ENCODE measurements around the gene CYP3A7.
"Not testable (repeated sequence)": the region's sequence is repeated elsewhere in the genome, so short reads cannot be mapped to it uniquely, and the experiment has no call there.

The CYP3A7 gene

DNA sequence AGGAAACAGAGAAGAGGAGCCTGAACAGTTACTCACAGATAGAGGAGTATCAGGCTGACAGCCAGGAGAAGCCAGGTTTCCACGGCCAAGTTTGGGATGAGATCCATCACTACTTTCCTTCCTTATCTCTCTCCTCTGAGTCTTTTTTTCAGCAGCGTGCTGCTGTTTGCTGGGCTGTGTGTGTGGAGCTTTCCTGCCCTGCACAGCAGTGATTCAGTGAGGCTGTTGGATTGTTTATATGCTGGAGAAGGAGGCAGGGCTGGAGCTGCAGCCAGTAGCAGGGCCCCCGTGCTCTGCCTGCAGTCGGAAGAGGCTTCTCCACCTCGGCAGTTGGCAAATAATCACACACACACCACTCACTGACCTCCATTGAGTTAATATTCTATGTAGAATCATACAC is at the start of gene CYP3A7:
Gene CYP3A7, minus strand, starts transcription at position 210 of the 400 bp plus-strand sequence. Its CDS starts 103 bp downstream, at position 107.
- DNase-seq (ENCODE audit: low read depth), result no peak

DNA sequence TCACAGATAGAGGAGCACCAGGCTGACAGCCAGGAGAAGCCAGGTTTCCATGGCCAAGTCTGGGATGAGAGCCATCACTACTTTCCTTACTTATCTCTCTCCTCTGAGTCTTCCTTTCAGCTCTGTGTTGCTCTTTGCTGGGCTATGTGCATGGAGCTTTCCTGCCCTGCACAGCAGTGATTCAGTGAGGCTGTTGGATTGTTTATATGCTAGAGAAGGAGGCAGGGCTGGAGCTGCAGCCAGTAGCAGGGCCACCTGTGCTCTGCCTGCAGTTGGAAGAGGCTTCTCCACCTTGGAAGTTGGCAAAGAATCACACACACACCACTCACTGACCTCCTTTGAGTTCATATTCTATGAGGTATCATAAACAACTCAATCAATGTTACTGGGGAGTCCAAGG is 49.0 kb upstream of the CYP3A7 start, which contains the start of gene CYP3A4:
Gene CYP3A4, minus strand, starts transcription at position 178 of the 400 bp plus-strand sequence. Its CDS starts 103 bp downstream, at position 75.
- DNase-seq (ENCODE audit: low read depth), result no peak

DNA sequence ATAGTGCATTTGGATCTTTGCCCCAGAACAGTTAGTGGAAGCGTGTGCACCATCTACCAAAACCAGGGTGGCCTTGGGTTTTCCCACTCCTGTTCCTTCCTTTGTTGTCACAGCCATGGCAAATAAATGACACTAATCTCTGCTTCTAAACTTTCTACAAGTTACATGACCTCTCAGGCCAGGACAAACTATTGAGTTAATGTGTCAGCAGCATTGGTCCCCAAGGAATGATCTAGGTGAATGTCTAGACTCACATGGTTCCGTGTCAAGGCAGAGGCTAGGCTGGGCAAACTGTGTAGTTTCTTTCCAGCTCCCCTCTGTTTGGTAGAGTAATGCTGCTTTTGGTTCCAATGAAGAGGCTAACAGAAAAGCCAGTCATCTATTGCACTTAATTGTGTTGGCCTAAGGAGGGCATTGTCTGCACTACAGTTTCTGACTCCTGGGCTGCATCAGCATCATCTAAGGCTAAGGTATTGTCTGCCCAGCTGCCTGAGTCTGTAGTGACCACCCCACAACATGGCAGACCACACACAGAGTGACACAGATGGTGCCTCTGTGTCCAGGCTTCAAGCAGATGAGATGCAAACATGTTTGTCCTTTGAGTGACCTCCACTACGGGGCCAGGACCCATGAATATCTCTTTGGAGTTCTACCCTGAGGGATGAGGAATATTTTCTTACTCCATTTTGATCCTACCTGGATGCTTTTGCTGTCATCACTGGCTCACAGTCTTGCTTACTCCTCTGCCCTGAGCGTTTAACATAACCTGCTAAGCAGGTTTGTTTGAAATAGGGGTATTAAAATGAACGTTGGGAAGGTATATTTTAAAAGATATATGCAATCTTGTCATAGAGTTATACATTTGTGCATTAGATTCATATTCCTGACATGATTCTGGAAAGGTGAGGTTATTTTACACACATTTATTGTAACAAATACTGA is 47.3 kb upstream of the CYP3A7 start:
- no peak for DNase-seq (ENCODE audit: low read depth)

DNA sequence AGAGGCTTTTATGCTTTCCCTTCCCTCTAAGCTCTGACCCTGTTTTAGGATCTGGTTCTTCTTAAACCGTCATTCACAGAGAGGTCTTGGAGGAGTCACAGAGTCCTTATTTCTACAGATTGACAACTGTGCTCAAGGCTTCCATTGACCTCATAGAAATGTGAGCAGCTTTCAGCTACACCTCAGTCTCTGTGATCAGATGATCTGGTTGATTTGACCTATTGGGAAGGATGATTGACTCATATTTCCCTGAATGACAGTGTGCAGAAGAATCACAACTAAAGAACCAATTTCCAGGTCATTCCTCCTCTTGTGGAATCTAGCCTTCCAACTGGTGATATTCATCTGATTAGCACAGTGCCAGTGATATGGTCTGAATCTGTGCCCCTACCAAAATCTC is 45.6 kb upstream of the CYP3A7 start:
- no peak for DNase-seq (ENCODE audit: low read depth)

DNA sequence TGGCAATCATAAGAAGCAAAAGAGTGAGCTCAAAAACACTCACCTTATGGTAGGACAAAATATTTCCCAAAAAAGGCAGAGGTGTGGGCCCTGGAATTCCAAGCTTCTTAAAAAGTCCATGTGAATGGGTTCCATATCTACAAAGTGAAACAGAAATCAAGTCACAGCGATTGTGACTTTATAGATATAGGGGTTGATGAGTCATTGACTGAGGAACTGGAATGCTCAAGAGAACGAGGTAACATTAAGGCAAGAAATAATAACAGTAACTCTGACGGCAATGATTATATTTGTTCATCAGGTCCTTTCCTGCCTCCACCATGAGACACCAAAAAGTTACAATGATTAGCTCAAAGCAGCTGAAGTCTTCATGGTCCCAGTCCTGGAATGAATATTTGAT is 45.0 kb upstream of the CYP3A7 start:
- DNase-seq (ENCODE audit: low read depth), result no peak

DNA sequence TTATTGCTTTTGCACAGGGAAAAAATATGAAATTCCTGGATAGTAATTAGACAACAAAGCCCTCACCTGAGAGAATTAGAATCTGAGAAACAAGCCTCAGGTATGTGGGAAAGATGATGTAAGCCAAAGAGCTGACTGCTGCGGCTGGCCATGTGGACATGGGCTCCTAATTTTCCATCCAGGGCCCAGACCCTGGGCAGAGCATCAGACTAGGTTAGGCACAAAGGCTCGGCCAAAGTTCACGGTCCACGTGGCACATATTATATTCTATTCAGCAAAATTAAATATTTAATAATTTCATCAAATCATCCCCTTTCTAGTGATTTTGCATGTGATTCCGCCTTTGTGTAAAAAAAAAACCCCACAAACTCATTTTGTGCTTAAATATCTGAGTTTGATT is 43.9 kb upstream of the CYP3A7 start:
- DNase-seq (ENCODE audit: low read depth), result no peak

GRCh38 chr7:99773395-99773794 is 38.4 kb upstream of the CYP3A7 start:
- DNase-seq (ENCODE audit: low read depth), result not testable (repeated sequence)

DNA sequence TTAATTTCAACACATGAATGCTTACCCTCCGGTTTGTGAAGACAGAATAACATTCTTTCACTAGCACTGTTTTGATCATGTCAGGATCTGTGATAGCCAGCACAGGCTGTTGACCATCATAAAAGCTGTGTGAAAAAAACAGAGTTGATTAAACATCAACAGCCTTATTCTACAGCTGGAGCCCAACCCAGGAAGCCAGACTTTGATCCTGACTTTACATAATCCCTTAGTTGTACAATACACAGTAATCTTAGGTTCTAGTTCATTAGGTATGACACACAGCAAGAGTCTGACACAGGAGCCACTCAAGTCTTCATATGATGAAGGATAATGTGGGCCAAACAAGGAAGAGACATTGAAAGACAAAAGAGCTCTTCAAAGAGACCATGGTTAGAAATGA is 37.6 kb upstream of the CYP3A7 start:
- no peak for DNase-seq (ENCODE audit: low read depth)

- DNase-seq (ENCODE audit: low read depth), result not testable (repeated sequence)
Observed at GRCh38 chr7:99769494-99769893, 34.5 kb upstream of the CYP3A7 start.

DNA sequence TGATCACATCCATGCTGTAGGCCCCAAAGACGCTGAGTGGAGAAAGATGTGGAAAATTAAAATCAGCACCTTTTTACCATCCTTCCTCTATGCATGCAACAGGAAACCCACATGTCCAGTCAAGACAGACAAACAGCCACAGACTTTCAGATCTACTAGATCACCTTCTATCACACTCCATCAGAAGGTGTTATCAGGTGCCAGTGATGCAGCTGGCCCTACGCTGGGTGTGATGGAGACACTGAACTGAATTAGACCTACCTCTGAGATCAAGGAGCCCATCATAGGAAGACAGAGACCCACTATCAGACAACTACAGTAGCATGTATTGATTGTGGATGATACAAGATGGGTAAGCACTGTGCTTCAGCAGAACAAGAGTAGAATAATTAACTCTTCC is 33.5 kb upstream of the CYP3A7 start:
- DNase-seq (ENCODE audit: low read depth), result no peak

DNA sequence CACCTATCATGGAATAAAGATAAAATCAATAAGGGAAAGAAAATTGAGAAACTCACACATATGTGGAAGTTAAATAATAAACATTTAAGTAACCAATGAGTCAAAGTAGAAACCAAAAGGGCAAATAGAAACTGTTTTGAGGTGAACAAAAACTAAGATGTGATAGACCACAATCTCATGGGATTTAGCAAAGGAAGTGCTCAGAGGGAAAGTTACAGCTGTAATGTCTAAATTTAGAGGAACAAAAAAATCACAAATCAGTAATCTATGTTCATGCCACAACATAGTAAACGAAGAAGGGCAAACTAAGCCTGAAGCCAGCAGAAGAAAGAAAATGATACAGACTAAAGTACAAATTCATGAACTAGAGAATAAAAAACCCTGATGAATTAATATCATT is 32.7 kb upstream of the CYP3A7 start:
- no peak for DNase-seq (ENCODE audit: low read depth)

- no peak for DNase-seq (ENCODE audit: low read depth)
Observed at GRCh38 chr7:99766484-99767099, 31.6 kb upstream of the CYP3A7 start.

DNA sequence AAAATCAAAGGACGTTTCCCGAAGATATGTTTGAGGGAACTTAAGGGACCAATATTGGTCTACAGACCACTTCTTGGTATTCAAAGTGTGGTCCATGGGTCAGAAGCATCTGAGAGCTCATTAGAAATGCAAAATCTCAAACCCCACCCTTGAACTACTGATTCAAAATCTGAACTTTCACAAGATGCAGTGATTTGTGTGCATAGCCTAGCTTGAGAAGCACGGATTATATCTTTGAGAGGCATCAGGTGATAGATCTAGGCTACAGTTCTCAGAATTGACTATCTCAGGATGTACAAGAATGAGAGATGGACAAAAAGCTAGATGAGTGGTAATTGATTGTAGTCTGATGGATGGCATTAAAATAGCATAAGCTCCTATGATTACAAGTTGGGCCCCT is 29.5 kb upstream of the CYP3A7 start:
- DNase-seq (ENCODE audit: low read depth), result no peak

- DNase-seq (ENCODE audit: low read depth), result no peak
Observed at GRCh38 chr7:99762680-99763327, 27.8 kb upstream of the CYP3A7 start.

GRCh38 chr7:99755085-99755484 is 20.1 kb upstream of the CYP3A7 start:
- no peak for DNase-seq (ENCODE audit: low read depth)

- no peak for DNase-seq (ENCODE audit: low read depth)
Observed at GRCh38 chr7:99752356-99752755, 17.4 kb upstream of the CYP3A7 start.

DNA sequence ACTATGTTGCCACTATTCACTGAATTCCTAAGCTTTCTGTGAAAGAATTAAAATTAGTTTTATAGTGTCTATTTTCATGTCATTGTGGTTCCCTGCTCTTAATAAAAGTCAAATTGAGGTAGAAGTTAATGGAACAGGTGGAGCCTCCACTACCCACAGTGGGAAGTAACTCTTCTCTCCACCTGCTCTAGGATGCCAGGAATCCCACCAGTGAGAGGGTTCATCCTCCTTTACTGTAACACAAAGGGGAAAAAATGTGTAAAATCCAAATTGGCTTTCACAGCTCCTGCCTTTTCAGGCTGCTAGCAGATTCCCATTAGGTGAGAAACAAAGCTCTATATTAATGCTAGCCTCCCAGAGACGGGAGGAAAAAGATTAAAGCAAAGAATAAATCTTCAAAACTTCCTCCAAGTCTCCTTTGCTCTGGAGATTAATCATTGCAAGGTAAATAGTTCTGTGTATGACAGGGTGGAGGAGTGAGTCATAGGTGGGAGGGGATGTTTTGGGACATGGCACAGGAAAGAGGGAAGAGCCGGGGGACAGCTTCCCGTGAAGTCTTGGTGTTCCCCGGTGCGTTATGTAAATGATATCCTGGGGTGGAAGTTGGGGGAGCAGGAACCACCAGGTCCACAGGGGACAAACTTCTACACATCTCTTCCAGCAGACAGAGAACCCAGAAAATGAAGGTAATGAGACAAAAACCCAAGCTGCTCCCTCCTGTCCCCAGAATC is 16.5 kb upstream of the CYP3A7 start:
- DNase-seq (ENCODE audit: low read depth), result not testable (repeated sequence)

- no peak for DNase-seq (ENCODE audit: low read depth)
Observed at GRCh38 chr7:99748846-99749579, 14.0 kb upstream of the CYP3A7 start.

DNA sequence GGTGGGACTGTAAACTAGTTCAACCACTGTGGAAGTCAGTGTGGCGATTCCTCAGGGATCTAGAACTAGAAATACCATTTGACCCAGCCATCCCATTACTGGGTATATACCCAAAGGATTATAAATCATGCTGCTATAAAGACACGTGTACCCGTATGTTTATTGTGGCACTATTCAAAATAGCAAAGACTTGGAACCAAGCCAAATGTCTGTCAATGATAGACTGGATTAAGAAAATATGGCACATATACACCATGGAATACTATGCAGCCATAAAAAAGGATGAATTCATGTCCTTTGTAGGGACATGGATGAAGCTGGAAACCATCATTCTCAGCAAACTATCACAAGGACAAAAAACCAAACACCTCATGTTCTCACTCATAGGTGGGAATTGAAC is 11.9 kb upstream of the CYP3A7 start:
- not testable (repeated sequence) for DNase-seq (ENCODE audit: low read depth)

DNA sequence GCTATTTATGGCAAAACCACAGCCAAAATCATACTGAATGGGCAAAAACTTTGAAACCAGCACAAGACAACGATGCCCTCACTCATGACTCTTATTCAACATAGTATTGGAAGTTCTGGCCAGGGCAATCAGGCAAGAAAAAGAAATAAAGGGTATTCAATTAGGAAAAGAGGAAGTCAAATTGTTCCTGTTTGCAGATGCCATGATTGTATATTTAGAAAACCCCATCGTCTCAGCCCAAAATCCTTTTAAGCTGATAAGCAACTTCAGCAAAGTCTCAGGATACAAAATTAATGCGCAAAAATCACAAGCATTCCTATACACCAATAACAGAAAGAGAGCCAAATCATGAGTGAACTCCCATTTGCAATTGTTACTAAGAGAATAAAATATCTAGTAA is 10.4 kb upstream of the CYP3A7 start:
- DNase-seq (ENCODE audit: low read depth), result not testable (repeated sequence)

- DNase-seq (ENCODE audit: low read depth), result no peak
Observed at GRCh38 chr7:99742737-99743394, 7.9 kb upstream of the CYP3A7 start.

Data from GM04504 (cell line).